Neutrophil (primary cell): ENCODE results near the gene LRWD1.
"Not testable (repeated sequence)": the region's sequence is repeated elsewhere in the genome, so short reads cannot be mapped to it uniquely, and the experiment has no call there.

ENCODE experiments used
- H3K27ac ChIP-seq: fragments of 200-600 bp; sonication (generic); 2 replicates; pipeline ENCODE4 v1.5.1; 2016; ENCODE audit warnings: mild to moderate bottlenecking, moderate library complexity
- H3K27me3 ChIP-seq: fragments of 200-600 bp; sonication (generic); 2 replicates; pipeline ENCODE4 v1.6.0; 2016; ENCODE audit warnings: mild to moderate bottlenecking
- H3K36me3 ChIP-seq: fragments of 200-600 bp; sonication (generic); 2 replicates; pipeline ENCODE4 v1.5.1; 2017
- H3K4me1 ChIP-seq, 2 experiments: fragments of 200-600 bp in 1 of 2; sonication (generic) in 1 of 2; 1 replicate in 1 of 2; 2 replicates in 1 of 2; pipeline versions ENCODE4 v1.5.1 to v1.6.1; 2013 to 2016; ENCODE audit warnings: low read depth in 1 of 2, low read length in 1 of 2, mild to moderate bottlenecking in 1 of 2, moderate library complexity in 1 of 2; ENCODE audit not compliant: control insufficient read depth in 1 of 2, insufficient read depth in 1 of 2
- H3K4me3 ChIP-seq, 2 experiments: fragments of 200-600 bp in 1 of 2; sonication (generic) in 1 of 2; 1 replicate in 1 of 2; 2 replicates in 1 of 2; pipeline ENCODE4 v1.5.1; 2013 to 2016; ENCODE audit warnings: low read depth in 1 of 2, low read length in 1 of 2, mild to moderate bottlenecking in 1 of 2, moderate library complexity in 1 of 2
- H3K9me3 ChIP-seq: fragments of 200-600 bp; sonication (generic); 2 replicates; pipeline ENCODE4 v1.5.1; 2016

LRWD1 gene

GRCh38 chr7:102507410-102508088, 42.8 kb downstream of the LRWD1 start:
- H3K9me3 ChIP-seq, H3K27me3 ChIP-seq, H3K4me1 ChIP-seq, H3K36me3 ChIP-seq, H3K4me3 ChIP-seq, H3K27ac ChIP-seq: not testable (repeated sequence)

DNA sequence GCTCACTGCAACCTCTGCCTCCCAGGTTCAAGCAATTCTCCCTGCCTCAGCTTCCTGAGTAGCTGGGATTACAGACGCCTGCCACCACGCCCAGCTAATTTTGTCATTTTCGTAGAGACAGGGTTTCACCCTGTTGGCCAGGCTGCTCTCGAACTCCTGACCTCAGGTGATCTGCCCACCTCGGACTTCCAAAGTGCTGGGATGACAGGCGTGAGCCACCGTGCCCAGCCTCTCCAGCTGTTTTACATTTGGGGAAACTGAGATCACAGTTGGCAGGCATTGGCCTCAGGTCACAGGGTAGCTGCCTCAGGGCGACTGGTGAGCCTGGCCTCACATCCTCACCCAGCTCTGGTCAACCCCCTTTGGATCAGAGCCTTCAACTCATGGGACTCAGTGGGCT, 45.8 kb downstream of the LRWD1 start:
- H3K36me3 ChIP-seq, H3K4me1 ChIP-seq, H3K27me3 ChIP-seq, H3K4me3 ChIP-seq, H3K27ac ChIP-seq, H3K9me3 ChIP-seq: not testable (repeated sequence)

GRCh38 chr7:102511860-102512522, 47.2 kb downstream of the LRWD1 start:
- H3K9me3 ChIP-seq, H3K27me3 ChIP-seq, H3K4me3 ChIP-seq, H3K36me3 ChIP-seq, H3K4me1 ChIP-seq, H3K27ac ChIP-seq: not testable (repeated sequence)

- H3K4me3 ChIP-seq, H3K4me1 ChIP-seq, H3K27me3 ChIP-seq, H3K36me3 ChIP-seq, H3K9me3 ChIP-seq, H3K27ac ChIP-seq: not testable (repeated sequence)
These were observed 47.9 kb downstream of the LRWD1 start for GRCh38 chr7:102512642-102513221.

DNA sequence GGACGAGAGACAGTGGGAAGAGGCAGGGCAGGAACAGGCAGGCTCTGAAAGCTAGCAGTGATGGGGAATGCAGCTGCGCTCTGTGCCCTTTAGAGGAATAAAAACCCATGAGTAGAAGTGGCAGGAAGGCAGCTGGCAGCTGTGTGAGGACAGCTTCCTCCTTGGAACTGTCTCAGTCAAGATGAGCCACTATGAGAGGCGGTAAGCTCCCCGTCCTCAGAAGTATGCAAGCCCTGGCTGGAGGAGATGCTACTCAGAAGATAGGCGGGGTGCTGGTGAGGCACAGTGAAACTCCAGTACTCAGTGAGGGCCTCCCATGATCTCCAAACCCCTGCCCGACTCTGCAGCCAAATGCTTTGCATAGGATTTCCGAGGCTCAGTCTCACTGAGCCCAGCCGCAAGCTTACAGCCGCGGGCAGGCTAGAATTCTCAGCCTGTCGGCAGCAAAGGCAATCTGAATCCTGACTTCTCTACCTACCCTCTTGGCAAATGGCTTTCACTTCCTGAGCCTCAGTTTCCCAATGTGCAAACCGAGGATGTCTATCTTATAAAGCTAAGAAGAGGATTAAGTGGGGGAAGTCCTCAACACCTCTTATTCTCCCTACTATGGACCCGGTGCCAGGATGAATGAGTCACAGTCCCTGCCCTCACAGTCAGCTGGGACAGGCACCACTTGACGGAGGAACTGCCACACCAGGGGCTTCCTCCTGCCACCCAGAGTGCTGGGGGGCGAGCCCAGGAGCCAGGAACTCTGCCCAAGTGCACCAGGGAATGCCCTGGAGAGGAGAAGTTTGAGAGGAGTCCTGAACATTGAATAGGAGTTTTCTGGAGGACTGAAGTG, 50.3 kb downstream of the LRWD1 start:
- not testable (repeated sequence) for H3K27ac ChIP-seq, H3K27me3 ChIP-seq, H3K4me1 ChIP-seq, H3K9me3 ChIP-seq, H3K4me3 ChIP-seq, H3K36me3 ChIP-seq

DNA sequence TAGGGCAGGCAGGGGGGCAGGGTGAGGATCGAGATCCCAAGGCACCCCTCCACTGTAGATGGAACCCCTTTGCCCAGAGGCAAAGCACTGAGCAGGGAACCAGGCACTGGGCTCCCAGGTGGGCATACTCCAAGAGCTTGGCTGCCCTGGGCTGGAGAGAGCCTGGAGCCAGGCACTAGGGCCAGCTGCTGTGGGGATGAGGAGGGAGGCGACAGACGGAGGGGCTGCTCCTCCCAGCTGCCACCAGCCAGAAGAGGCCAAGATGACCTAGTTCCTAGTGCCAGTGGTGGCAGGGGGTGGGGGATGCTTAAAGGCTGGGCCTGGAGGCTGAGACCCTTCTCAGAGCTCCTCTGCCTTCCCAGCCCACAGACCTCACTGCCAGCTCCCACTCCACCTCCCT, 51.1 kb downstream of the LRWD1 start:
- not testable (repeated sequence) for H3K36me3 ChIP-seq, H3K4me1 ChIP-seq, H3K27me3 ChIP-seq, H3K4me3 ChIP-seq, H3K9me3 ChIP-seq, H3K27ac ChIP-seq

DNA sequence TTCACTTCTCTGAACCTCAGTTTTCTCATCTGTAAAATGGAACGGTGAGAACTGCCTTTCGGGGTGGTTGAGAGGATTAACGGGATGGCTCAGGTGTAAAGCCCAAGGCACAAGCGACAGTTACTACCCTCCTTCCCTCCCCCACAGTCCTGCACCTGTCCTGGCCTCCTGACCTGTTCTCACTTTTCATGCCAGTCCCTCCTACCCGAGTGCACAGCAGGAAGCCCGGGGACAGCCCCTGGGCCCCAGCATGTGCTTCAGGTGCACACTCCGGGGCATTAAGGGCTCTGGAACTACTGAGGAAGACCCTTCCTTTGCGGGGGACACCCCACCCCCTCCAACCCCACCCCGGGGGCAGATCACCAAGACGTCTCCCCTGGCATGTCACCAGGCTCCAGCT, 52.2 kb downstream of the LRWD1 start:
- H3K9me3 ChIP-seq, H3K36me3 ChIP-seq, H3K4me1 ChIP-seq, H3K27me3 ChIP-seq, H3K27ac ChIP-seq, H3K4me3 ChIP-seq: not testable (repeated sequence)

DNA sequence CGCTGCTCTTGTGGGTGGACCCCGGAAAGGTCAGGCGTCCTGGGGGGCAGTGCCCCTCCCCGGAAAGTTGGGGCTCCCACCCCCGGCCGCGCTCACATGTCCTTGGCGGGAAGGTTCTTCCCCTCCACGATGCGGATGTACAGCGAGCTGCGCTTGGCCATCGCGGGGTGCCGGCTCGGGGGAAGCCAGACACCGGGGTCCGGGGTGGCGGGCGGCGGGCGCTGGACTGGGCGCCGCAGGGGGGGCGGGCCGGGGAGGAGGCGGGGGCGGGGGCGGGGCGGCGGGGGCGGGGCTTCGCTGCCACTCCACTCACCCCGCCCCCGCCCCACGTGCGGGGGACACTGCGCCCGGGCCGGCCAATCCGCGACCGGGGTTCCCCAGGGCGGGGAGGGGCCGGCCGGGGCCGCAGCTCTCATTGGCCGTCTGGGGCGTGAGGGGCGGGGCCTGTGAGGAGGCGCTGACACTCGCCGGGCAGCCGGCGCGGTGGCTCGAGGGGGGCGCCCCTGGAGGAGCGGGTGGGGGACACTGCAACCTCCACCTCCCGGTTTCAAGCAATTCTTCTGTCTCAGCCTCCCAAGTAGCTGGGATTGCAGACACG, 52.9 kb downstream of the LRWD1 start, which contains the start of gene RASA4B:
TSS of gene RASA4B (minus strand) at position 228 of the 598 bp plus-strand sequence. CDS start at position 161, 67 bp downstream.
- not testable (repeated sequence) for H3K4me1 ChIP-seq, H3K27ac ChIP-seq, H3K4me3 ChIP-seq, H3K27me3 ChIP-seq, H3K9me3 ChIP-seq, H3K36me3 ChIP-seq

GRCh38 chr7:102520797-102521196, 56.0 kb downstream of the LRWD1 start:
- not testable (repeated sequence) for H3K9me3 ChIP-seq, H3K36me3 ChIP-seq, H3K4me1 ChIP-seq, H3K4me3 ChIP-seq, H3K27me3 ChIP-seq, H3K27ac ChIP-seq
